SK-N-SH (cell line): ENCODE data around the gene THSD4. TPM values are rescaled to one million over a fixed set of nuclear protein-coding genes. Genes with fewer than 3 reads are reported as not detected.

Experiments
- CTCF ChIA-PET: fragments of 300-600, 350-600 bp; formaldehyde crosslinking; extraction: SDS; loops from one replicate; lab custom pipeline; 2021; lab: Yijun Ruan, JAX
- POLR2A ChIA-PET: fragments of 350-600 bp; sonication (Branson Sonifier 250); formaldehyde crosslinking; extraction: SDS; loops from one replicate; lab custom pipeline; 2020; ENCODE audit warnings: antibody characterized with exemption, inconsistent platforms; lab: Yijun Ruan, JAX
- DNase-seq: peaks from one replicate; pipeline ENCODE4 v3.0.0; 2012
- H2AFZ ChIP-seq: fragments of 200-600 bp; sonication (generic); 2 replicates; pipeline ENCODE4 v1.8.1; 2016; ENCODE audit warnings: antibody characterized with exemption, mild to moderate bottlenecking, low read depth
- H3F3A ChIP-seq: fragments of 200-600 bp; sonication (generic); replicated peaks from 2 replicates; pipeline ENCODE3; 2016; ENCODE audit warnings: antibody characterized with exemption, mild to moderate bottlenecking; ENCODE audit not compliant: insufficient read depth
- H3K27ac ChIP-seq, 2 experiments: fragments of 200-500 bp in 1 of 2; fragments of 200-600 bp in 1 of 2; sonication (Bioruptor generic) in 1 of 2; sonication (generic), shearing (Covaris generic) in 1 of 2; 2 replicates each; pipeline versions ENCODE4 v1.5.1 to v1.6.1; 2014 to 2016; ENCODE audit warnings: low read depth in 2 of 2, inconsistent platforms in 1 of 2, low read length in 1 of 2, mild to moderate bottlenecking in 1 of 2, mixed read lengths in 1 of 2
- H3K27me3 ChIP-seq: fragments of 200-600 bp; sonication (generic), shearing (Covaris generic); 2 replicates; pipeline ENCODE4 v1.6.1; 2016; ENCODE audit warnings: mixed run types; ENCODE audit not compliant: insufficient read depth
- H3K36me3 ChIP-seq, 2 experiments: fragments of 200-500 bp in 1 of 2; fragments of 200-600 bp in 1 of 2; sonication (Bioruptor generic) in 1 of 2; sonication (generic) in 1 of 2; replicated peaks in 1 of 2; 2 replicates each; pipeline versions ENCODE3 to v1.5.1; 2014 to 2016; ENCODE audit warnings: low read length in 1 of 2, mild to moderate bottlenecking in 1 of 2; ENCODE audit not compliant: insufficient read depth in 2 of 2, control insufficient read depth in 1 of 2
- H3K4me1 ChIP-seq, 2 experiments: fragments of 200-500 bp in 1 of 2; fragments of 200-600 bp in 1 of 2; sonication (Bioruptor generic) in 1 of 2; sonication (generic), shearing (Covaris generic) in 1 of 2; 2 replicates each; pipeline versions ENCODE4 v1.5.1 to v1.6.1; 2014 to 2016; ENCODE audit warnings: low read depth in 1 of 2, low read length in 1 of 2, mixed run types in 1 of 2; ENCODE audit not compliant: insufficient read depth in 2 of 2, control insufficient read depth in 1 of 2
- H3K4me2 ChIP-seq: fragments of 200-600 bp; sonication (generic), shearing (Covaris generic); 2 replicates; pipeline ENCODE4 v1.6.1; 2017; ENCODE audit warnings: mixed run types
- H3K4me3 ChIP-seq, 2 experiments: fragments of 200-500 bp in 1 of 2; fragments of 200-600 bp in 1 of 2; sonication (Bioruptor generic) in 1 of 2; sonication (generic), shearing (Covaris generic) in 1 of 2; 2 replicates each; pipeline versions ENCODE4 v1.5.1 to v1.8.1; 2014 to 2016; ENCODE audit warnings: low read depth in 2 of 2, inconsistent platforms in 1 of 2, low read length in 1 of 2, mild to moderate bottlenecking in 1 of 2, mixed read lengths in 1 of 2, moderate library complexity in 1 of 2
- H3K79me2 ChIP-seq: fragments of 200-600 bp; sonication (generic); 2 replicates; pipeline ENCODE4 v1.8.1; 2017; ENCODE audit warnings: mild to moderate bottlenecking; ENCODE audit not compliant: insufficient read depth
- H3K9ac ChIP-seq: fragments of 200-600 bp; sonication (generic); 2 replicates; pipeline ENCODE4 v1.6.1; 2017; ENCODE audit warnings: mixed run types
- H3K9me2 ChIP-seq: fragments of 200-600 bp; sonication (generic); 2 replicates; pipeline ENCODE4 v1.6.1; 2017; ENCODE audit warnings: mixed run types
- H3K9me3 ChIP-seq: fragments of 200-600 bp; sonication (generic); 2 replicates; pipeline ENCODE4 v1.6.1; 2017; ENCODE audit warnings: mixed run types, mild to moderate bottlenecking, moderate library complexity
- H4K20me1 ChIP-seq: fragments of 200-600 bp; sonication (generic); 2 replicates; pipeline ENCODE4 v1.6.1; 2017; ENCODE audit warnings: mild to moderate bottlenecking, mixed run types; ENCODE audit not compliant: insufficient read depth
- EP300 ChIP-seq, 2 experiments: IDR thresholded peaks; 2 replicates each; pipeline versions ENCODE4 v1.4.0 to v1.6.1; 2012; ENCODE audit warnings: borderline replicate concordance in 1 of 2, low read depth in 1 of 2, low read length in 1 of 2
- EZH2phosphoT487 ChIP-seq: fragments of 200-600 bp; sonication (generic); IDR thresholded peaks from 2 replicates; pipeline ENCODE4 v1.6.1; 2017; ENCODE audit warnings: low read depth, mixed run types, mild to moderate bottlenecking, antibody characterized with exemption, moderate library complexity, borderline replicate concordance
- FOXJ3 ChIP-seq: sonication (generic); formaldehyde crosslinking; IDR thresholded peaks from 2 replicates; pipeline ENCODE4 v1.5.1; 2020; ENCODE audit warnings: mild to moderate bottlenecking, missing genetic modification reagents
- FOXM1 ChIP-seq: IDR thresholded peaks from 2 replicates; pipeline ENCODE4 v1.4.0; 2012; ENCODE audit warnings: low read depth, mild to moderate bottlenecking
- GABPA ChIP-seq: IDR thresholded peaks from 2 replicates; pipeline ENCODE4 v1.4.0; 2012; ENCODE audit warnings: low read depth, mild to moderate bottlenecking
- GATA2 ChIP-seq: sonication (generic); formaldehyde crosslinking; IDR thresholded peaks from 2 replicates; pipeline ENCODE4 v1.5.0; 2020; ENCODE audit warnings: mild to moderate bottlenecking, missing genetic modification reagents
- IRF3 ChIP-seq: fragments of 150-350 bp; IDR thresholded peaks from 2 replicates; pipeline ENCODE4 v1.6.1; 2016; ENCODE audit warnings: mild to moderate bottlenecking, low read depth, low read length
- JUND ChIP-seq: IDR thresholded peaks from 2 replicates; pipeline ENCODE4 v1.4.0; 2012
- PBX3 ChIP-seq: IDR thresholded peaks from 2 replicates; pipeline ENCODE4; 2012
- POLR2AphosphoS5 ChIP-seq: IDR thresholded peaks from 2 replicates; pipeline ENCODE4 v1.6.1; 2012; ENCODE audit warnings: low read depth, low read length
- RAD21 ChIP-seq: IDR thresholded peaks from 2 replicates; pipeline ENCODE4 v1.6.1; 2012; ENCODE audit warnings: mild to moderate bottlenecking, low read length
- RCOR1 ChIP-seq: fragments of 150-350 bp; IDR thresholded peaks from 2 replicates; pipeline ENCODE4 v1.6.1; 2017; ENCODE audit warnings: antibody characterized with exemption, low read length
- RXRA ChIP-seq: IDR thresholded peaks from 2 replicates; pipeline ENCODE4 v1.4.0; 2012; ENCODE audit warnings: low read depth, mild to moderate bottlenecking, borderline replicate concordance
- SIN3A ChIP-seq: IDR thresholded peaks from 2 replicates; pipeline ENCODE4 v1.6.1; 2012; ENCODE audit warnings: low read depth, mild to moderate bottlenecking, low read length, moderate library complexity, borderline replicate concordance
- TAF1 ChIP-seq: IDR thresholded peaks from 2 replicates; pipeline ENCODE4 v1.6.1; 2012; ENCODE audit warnings: low read depth, mild to moderate bottlenecking, low read length, moderate library complexity, borderline replicate concordance
- USF1 ChIP-seq: IDR thresholded peaks from 2 replicates; pipeline ENCODE4 v1.4.0; 2012; ENCODE audit warnings: low read depth, borderline replicate concordance
- YY1 ChIP-seq: IDR thresholded peaks from 2 replicates; pipeline ENCODE4 v1.4.0; 2012; ENCODE audit warnings: low read depth, mild to moderate bottlenecking
- ZBTB33 ChIP-seq: IDR thresholded peaks from 2 replicates; pipeline ENCODE4 v1.4.0; 2012; ENCODE audit warnings: low read depth, borderline replicate concordance
- WGBS: methylation state at CpG from one replicate; pipeline ENCODE4 v1.1.6; 2017; ENCODE audit warnings: low lambda C conversion rate; 5-methylcytosine and 5-hydroxymethylcytosine counted together
- polyA plus RNA-seq, 3 experiments: library from polyadenylated mRNA; depleted of rRNA; stranded (reverse); fragments of >200 nt; gene quantifications; 2 replicates each; pipeline ENCODE4 v1.2.3, GENCODE V29; 2012

Gene THSD4
- polyA plus RNA-seq, 1 of the 3 experiments (the other 2 are of a cell fraction): 79.1 TPM

GRCh38 chr15:71345186-71345585 is 229.9 kb downstream of the THSD4 start:
- no peak overlapping the region for H3K27ac ChIP-seq
- no peaks in the 10 kb centered on the region for H3K9me2 ChIP-seq
- no peaks in the 10 kb centered on the region for H3K9me3 ChIP-seq
- POLR2A ChIA-PET: no interaction called here
- no peaks in the 10 kb centered on the region for H3F3A ChIP-seq
- H3K4me2 ChIP-seq: no peak overlapping the region
- 73% methylated on average over 5 of the region's 5 CpGs for WGBS
- no peak overlapping the region for H3K4me3 ChIP-seq
- H3K36me3 ChIP-seq: peaks cover 5 to 6% of the 10 kb centered on the region in 2 experiments
- DNase-seq: no peak
- H3K79me2 ChIP-seq: no peaks in the 10 kb centered on the region
- H3K4me1 ChIP-seq: no peaks in the 10 kb centered on the region; a peak in 1 of 4 replicates
- no peak overlapping the region for H3K9ac ChIP-seq
- no peaks in the 10 kb centered on the region for H4K20me1 ChIP-seq
- H3K27me3 ChIP-seq: no peaks in the 10 kb centered on the region
- CTCF ChIA-PET: interaction anchor here (1.2 kb wide), 1 partner anchor 12 kb away, joined by 3 read pairs; no protein-coding TSS in a partner anchor
- TF ChIP-seq GATA2 (CRISPR knock-in tag) (no peak), YY1 (no peak), TAF1 (no peak), RAD21 (no peak), ZBTB33 (no peak), RXRA (no peak), RCOR1 (no peak), USF1 (no peak), EP300 (IDR thresholded peaks at IDR 0.05; ENCODE audit: borderline replicate concordance in 1 of 2, low read depth in 1 of 2, low read length in 1 of 2) (no peak), JUND (no peak), FOXM1 (no peak), IRF3 (no peak), POLR2AphosphoS5 (no peak), FOXJ3 (CRISPR knock-in tag) (no peak), EZH2phosphoT487 (no peak), GABPA (no peak), SIN3A (no peak), PBX3 (no peak)
- H2AFZ ChIP-seq: no peak overlapping the region
